Endothelial cell of umbilical vein (primary cell): ENCODE results near the gene RNF135. TPM values are rescaled to one million over a fixed set of nuclear protein-coding genes. Genes with fewer than 3 reads are reported as not detected.
"Not testable (repeated sequence)": the region's sequence is repeated elsewhere in the genome, so short reads cannot be mapped to it uniquely, and the experiment has no call there.

Source experiments
- BruUV-seq: library from RNA; stranded (reverse); fragments of 400-500 nt; replicated peaks from 2 replicates; lab custom pipeline; 2021; lab: Mats Ljungman, UMichigan
- CTCF ChIA-PET: fragments of 300-600, 350-600 bp; sonication (Branson Sonifier 250); formaldehyde crosslinking; loops from one replicate; lab custom pipeline; 2021; ENCODE audit warnings: antibody characterized with exemption, inconsistent platforms; lab: Charles Lee
- POLR2A ChIA-PET: fragments of 300-600, 350-600 bp; sonication (Branson Sonifier 250); formaldehyde crosslinking; loops from one replicate; lab custom pipeline; 2021; ENCODE audit warnings: antibody characterized with exemption, inconsistent platforms; lab: Charles Lee
- DNase-seq: peaks from one replicate; pipeline ENCODE4 v3.0.0-alpha.2; 2011; ENCODE audit warnings: low read depth, low spot score
- FAIRE-seq: peaks from 2 replicates; lab custom pipeline; 2011; peaks lifted over from hg19 to GRCh38; lab: Jason Lieb, UNC
- H2AFZ ChIP-seq: 2 replicates; pipeline ENCODE4 v1.6.0; 2012; ENCODE audit warnings: low read depth, low read length, control low read depth, inconsistent platforms
- H3K27ac ChIP-seq: 2 replicates; pipeline ENCODE4 v1.5.1; 2011; ENCODE audit warnings: low read depth, mild to moderate bottlenecking, control low read depth, low read length, moderate library complexity; ENCODE audit not compliant: insufficient read depth
- H3K27me3 ChIP-seq, 2 experiments: 2 replicates each; pipeline versions ENCODE4 v1.6.0 to v1.6.1; 2011; ENCODE audit warnings: low read length in 2 of 2, mixed read lengths in 1 of 2; ENCODE audit not compliant: control insufficient read depth in 2 of 2, insufficient read depth in 2 of 2
- H3K36me3 ChIP-seq, 2 experiments: 2 replicates in 1 of 2; 3 replicates in 1 of 2; pipeline ENCODE4 v1.5.1; 2011; ENCODE audit warnings: low read length in 2 of 2, mild to moderate bottlenecking in 1 of 2, moderate library complexity in 1 of 2; ENCODE audit not compliant: control insufficient read depth in 2 of 2, insufficient read depth in 2 of 2; ENCODE audit errors: extremely low read depth in 1 of 2
- H3K4me1 ChIP-seq: 3 replicates; pipeline ENCODE4 v1.5.1; 2011; ENCODE audit warnings: mild to moderate bottlenecking, low read length; ENCODE audit not compliant: control insufficient read depth, insufficient read depth; ENCODE audit errors: extremely low read depth
- H3K4me2 ChIP-seq: 2 replicates; pipeline ENCODE4 v1.6.1; 2011; ENCODE audit warnings: low read length, control low read depth, mixed read lengths; ENCODE audit not compliant: insufficient read depth
- H3K4me3 ChIP-seq, 3 experiments: fragments of 200-600 bp in 1 of 3; sonication (generic), shearing (Covaris generic) in 1 of 3; replicated peaks in 1 of 3; 2 replicates each; pipeline ENCODE4 v1.5.1; 2011 to 2016; ENCODE audit warnings: control low read depth in 3 of 3, low read length in 3 of 3, mild to moderate bottlenecking in 2 of 3, inconsistent platforms in 1 of 3, low read depth in 1 of 3, moderate library complexity in 1 of 3; ENCODE audit not compliant: insufficient read depth in 1 of 3
- H3K79me2 ChIP-seq: 2 replicates; pipeline ENCODE4 v1.6.0; 2012; ENCODE audit warnings: low read length, inconsistent platforms; ENCODE audit not compliant: control insufficient read depth, insufficient read depth
- H3K9ac ChIP-seq: replicated peaks from 2 replicates; pipeline ENCODE3; 2011; ENCODE audit warnings: low read length, control low read depth; ENCODE audit not compliant: insufficient read depth; ENCODE audit errors: extremely low read depth
- H3K9me1 ChIP-seq: replicated peaks from 3 replicates; pipeline ENCODE4 v1.6.0; 2011; ENCODE audit warnings: mild to moderate bottlenecking, low read length; ENCODE audit not compliant: control insufficient read depth, insufficient read depth; ENCODE audit errors: extremely low read depth
- H3K9me3 ChIP-seq: replicated peaks from 2 replicates; pipeline ENCODE4 v1.5.1; 2012; ENCODE audit warnings: low read length, inconsistent platforms; ENCODE audit not compliant: control insufficient read depth, insufficient read depth
- H4K20me1 ChIP-seq: replicated peaks from 2 replicates; pipeline ENCODE3; 2011; ENCODE audit warnings: mild to moderate bottlenecking, low read length; ENCODE audit not compliant: control insufficient read depth, insufficient read depth; ENCODE audit errors: extremely low read depth
- EZH2 ChIP-seq: IDR thresholded peaks from 2 replicates; pipeline ENCODE4 v1.6.1; 2012; ENCODE audit warnings: borderline replicate concordance, low read depth, mild to moderate bottlenecking, moderate library complexity, low read length, inconsistent platforms; ENCODE audit not compliant: severe bottlenecking
- MAX ChIP-seq: IDR thresholded peaks from 2 replicates; pipeline ENCODE4 v1.6.1; 2011; ENCODE audit not compliant: insufficient read depth, insufficient read length
- POLR2A ChIP-seq: IDR thresholded peaks from 2 replicates; pipeline ENCODE4 v1.6.1; 2012; ENCODE audit warnings: low read depth, mild to moderate bottlenecking, control low read depth, low read length
- POLR2AphosphoS5 ChIP-seq: IDR thresholded peaks from 2 replicates; pipeline ENCODE4 v1.6.1; 2012; ENCODE audit warnings: low read depth, mild to moderate bottlenecking, control low read depth, low read length, moderate library complexity; ENCODE audit not compliant: insufficient read depth
- dilution Hi-C: fragments of 300-500 bp; cut with MboI; formaldehyde crosslinking; loops from one replicate; pipeline ENCODE4 v1.15.0; 2019; ENCODE audit warnings: low sequenced_read_pairs; ENCODE audit not compliant: extremely low pct_ligation_motif_present
- intact Hi-C: fragments of 100-400 bp; cut with micrococcal nuclease; formaldehyde crosslinking; loops from one replicate; pipeline ENCODE4 v1.10.0; 2022
- polyA plus RNA-seq, 4 experiments: library from polyadenylated mRNA; depleted of rRNA in 3 of 4; stranded (reverse) in 3 of 4; unstranded in 1 of 4; fragments of >200 nt; gene quantifications; 2 replicates each; pipeline versions ENCODE4 v1.2.1 to v1.2.3, GENCODE V29; 2011 to 2012; ENCODE audit warnings: missing spikeins in 1 of 4
- total RNA-seq: library from RNA; stranded (reverse); gene quantifications from 2 replicates; pipeline ENCODE4 v1.2.3, GENCODE V29; 2021

Gene RNF135
- total and polyA plus RNA-seq, 2 donors (not counting 3 experiments of a cell fraction or from before 2014, with no cell fraction given), result 11.6 to 12.0 TPM

- no peaks in the 10 kb centered on the region for H3K9me3 ChIP-seq
- DNase-seq (peak; percentile 61), FAIRE-seq (no peak)
- H3K4me3 ChIP-seq, result peak overlapping the region; percentile 22 to 58 (median 45)
- no peaks in the 10 kb centered on the region for H3K27me3 ChIP-seq
- intact Hi-C loops (loop anchor here (1.0 kb wide), 1 partner anchor 37 kb away; the partner anchor contains the start of gene RNF135), dilution Hi-C loops (no loop called here)
- BruUV-seq, result no TSS peak
- no peaks in the 10 kb centered on the region for H3K79me2 ChIP-seq
- no peak overlapping the region for H3K27ac ChIP-seq
- H2AFZ ChIP-seq, result peak overlapping the region; percentile 79
- no peaks in the 10 kb centered on the region for H4K20me1 ChIP-seq
- TF ChIP-seq EZH2 (no peak), POLR2AphosphoS5 (peak; percentile 15), POLR2A (no peak), MAX (no peak)
- POLR2A ChIA-PET, result interaction anchor here (0.8 kb wide), 1 partner anchor 86 kb away, joined by 3 read pairs; the partner anchor contains the start of gene NF1
- H3K4me1 ChIP-seq, result peaks cover 15% of the 10 kb centered on the region
- H3K9ac ChIP-seq, result peak overlapping the region; percentile 41
- peaks cover 0 to 1% of the 10 kb centered on the region in 2 experiments for H3K36me3 ChIP-seq
- peak overlapping the region; percentile 71 for H3K4me2 ChIP-seq
- CTCF ChIA-PET, result interaction anchor here (1.0 to 2.0 kb wide), 5 partner anchors 13 to 381 kb away, joined by 3 to 9 read pairs (median 3); no protein-coding TSS in a partner anchor
- H3K9me1 ChIP-seq, result no peaks in the 10 kb centered on the region
Observed at GRCh38 chr17:31008374-31009041, 37.7 kb downstream of the RNF135 start.

DNA sequence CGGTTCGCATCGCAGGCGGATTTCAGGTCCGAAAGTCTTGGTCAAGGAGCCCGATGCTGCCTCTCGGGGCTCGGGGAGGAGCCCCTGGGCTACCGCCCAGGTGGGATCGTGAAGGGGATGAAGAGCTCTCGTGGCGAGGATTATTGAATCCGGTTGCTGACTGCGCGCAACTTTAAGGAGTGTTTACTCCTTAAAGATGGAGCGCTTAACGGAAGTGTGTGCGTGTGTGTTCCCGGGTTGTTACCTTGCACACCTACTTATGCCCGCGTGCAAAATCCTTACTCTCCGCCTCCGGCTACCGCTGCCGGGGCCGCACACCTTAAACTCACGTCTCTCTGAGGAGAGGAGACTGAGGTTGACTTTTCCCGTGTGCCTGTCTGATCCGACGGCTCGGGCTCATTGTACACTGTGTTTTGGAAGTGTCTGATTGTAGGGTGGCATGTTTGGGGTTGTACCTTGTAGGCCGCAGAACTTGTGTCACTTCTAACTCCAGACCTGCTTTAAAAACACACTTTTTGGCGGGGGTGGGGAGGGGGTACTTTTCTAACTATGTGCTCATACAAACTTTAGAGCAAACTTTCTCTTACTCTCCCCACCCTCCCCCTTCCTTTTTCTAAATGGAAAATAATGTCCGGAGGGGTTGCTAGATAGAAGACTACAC lies 38.3 kb downstream of the RNF135 start:
- ChIA-PET POLR2A (interaction anchor here (0.8 kb wide), 1 partner anchor 86 kb away, joined by 3 read pairs; the partner anchor contains the start of gene NF1), CTCF (interaction anchor here (1.0 to 2.0 kb wide), 4 partner anchors 14 to 364 kb away, joined by 3 to 9 read pairs (median 3); no protein-coding TSS in a partner anchor)
- H3K9me3 ChIP-seq, H3K27ac ChIP-seq, H3K79me2 ChIP-seq, H3K36me3 ChIP-seq, FAIRE-seq, H4K20me1 ChIP-seq, dilution Hi-C loops, intact Hi-C loops, BruUV-seq, H3K9me1 ChIP-seq, H3K27me3 ChIP-seq: not testable (repeated sequence)
- H3K4me3 ChIP-seq, result peak overlapping the region; percentile 22 to 58 (median 45)
- H3K9ac ChIP-seq, result peak overlapping the region; percentile 41
- H2AFZ ChIP-seq, result peak overlapping the region; percentile 79
- peak; percentile 23 for DNase-seq
- peak overlapping the region; percentile 71 for H3K4me2 ChIP-seq
- H3K4me1 ChIP-seq, result peaks cover 15% of the 10 kb centered on the region

DNA sequence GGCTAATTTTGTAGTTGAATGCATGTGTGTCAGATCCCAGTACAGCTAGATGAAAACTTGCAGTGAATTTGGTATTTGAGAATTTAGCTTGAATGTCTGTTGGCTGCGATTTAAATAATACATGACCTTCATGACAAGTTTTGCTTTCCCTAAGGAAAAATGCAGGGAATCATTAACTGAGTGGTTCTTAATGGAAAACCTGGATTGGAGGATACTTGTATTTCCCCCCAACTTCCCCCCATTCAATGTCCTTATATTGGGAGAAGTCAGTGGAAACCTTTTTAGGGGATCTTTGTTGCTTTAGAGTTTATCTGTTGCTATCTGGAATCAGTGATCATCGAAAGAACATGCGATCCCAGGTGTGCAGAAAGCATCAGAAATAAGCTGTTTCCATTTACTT lies 39.2 kb downstream of the RNF135 start:
- H3K27ac ChIP-seq, H3K9me1 ChIP-seq, dilution Hi-C loops, H3K4me3 ChIP-seq, H3K79me2 ChIP-seq, H3K4me2 ChIP-seq, POLR2A ChIA-PET, H3K36me3 ChIP-seq, H2AFZ ChIP-seq, H4K20me1 ChIP-seq, H3K27me3 ChIP-seq, H3K9ac ChIP-seq, H3K9me3 ChIP-seq, FAIRE-seq: not testable (repeated sequence)
- intact Hi-C loops, result loop anchor here (5.0 kb wide), 1 partner anchor 517 kb away; no protein-coding TSS in a partner anchor
- CTCF ChIA-PET, result interaction anchor here (1.0 kb wide), 1 partner anchor 207 kb away, joined by 3 read pairs; no protein-coding TSS in a partner anchor
- peak; percentile 26 for DNase-seq
- BruUV-seq, result TSS peak; percentile 17
- H3K4me1 ChIP-seq, result peaks cover 15% of the 10 kb centered on the region
